ENCODE data around the gene SLC35A3.
"Not testable (repeated sequence)": the region's sequence is repeated elsewhere in the genome, so short reads cannot be mapped to it uniquely, and the experiment has no call there.

DNA sequence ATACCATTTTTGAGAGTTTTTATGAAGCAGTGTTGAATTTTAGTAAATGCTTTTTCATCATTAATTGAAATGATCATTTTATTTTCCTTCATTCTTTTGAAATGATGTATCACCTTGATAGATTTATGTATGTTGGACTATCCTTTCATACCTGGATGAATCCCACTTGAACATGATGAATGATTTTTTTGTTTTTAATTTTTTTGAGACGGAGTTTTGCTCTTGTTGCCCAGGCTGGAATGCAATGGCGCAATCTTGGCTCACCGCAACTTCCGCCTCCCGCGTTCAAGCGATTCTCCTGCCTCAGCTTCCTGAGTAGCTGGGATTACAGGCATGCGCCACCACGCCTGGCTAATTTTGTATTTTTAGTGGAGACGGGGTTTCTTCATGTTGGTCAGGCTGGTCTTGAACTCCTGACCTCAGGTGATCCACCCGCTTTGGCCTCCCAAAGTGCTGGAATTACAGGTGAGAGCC is 77.5 kb downstream of the SLC35A3 start:
- TF ChIP-seq POLR2AphosphoS5, CTCF, EP300, POLR2A (IDR thresholded peaks at IDR 0.05): not testable (repeated sequence)
